Measurements from ENCODE around the gene PVALB. TPM values are rescaled to one million over a fixed set of nuclear protein-coding genes. Genes with fewer than 3 reads are reported as not detected.

PVALB gene
- total and polyA plus RNA-seq, 9 of the 15 experiments (the other 6 are each of a cell fraction or from before 2014, with no cell fraction given), result not detected

- TF ChIP-seq, protein P1, sequence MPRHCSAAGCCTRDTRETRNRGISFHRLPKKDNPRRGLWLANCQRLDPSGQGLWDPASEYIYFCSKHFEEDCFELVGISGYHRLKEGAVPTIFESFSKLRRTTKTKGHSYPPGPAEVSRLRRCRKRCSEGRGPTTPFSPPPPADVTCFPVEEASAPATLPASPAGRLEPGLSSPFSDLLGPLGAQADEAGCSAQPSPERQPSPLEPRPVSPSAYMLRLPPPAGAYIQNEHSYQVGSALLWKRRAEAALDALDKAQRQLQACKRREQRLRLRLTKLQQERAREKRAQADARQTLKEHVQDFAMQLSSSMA (CRISPR knock-in tag; IDR thresholded peaks at IDR 0.05), result no peak
- TF ChIP-seq BCOR (IDR thresholded peaks at IDR 0.05), result no peak
- 0 out of 2 replicates have a peak, but pooled peaks have one; percentile 27 for TF ChIP-seq ELF1 (tag; IDR thresholded peaks at IDR 0.05)
- no peak for TF ChIP-seq HSF4 (CRISPR knock-in tag; IDR thresholded peaks at IDR 0.05; ENCODE audit: borderline replicate concordance)
Measured at GRCh38 chr22:36860821-36861659, 44.2 kb upstream of the PVALB start, which contains the start of gene NCF4 (continued).

- Histone ChIP-seq H3K4me3 (no peak overlapping the region), H2AFZ (ENCODE audit: low read depth, low read length) (no peak overlapping the region), H3K27me3 (ENCODE audit: control insufficient read depth in 2 of 2, insufficient read depth in 2 of 2, low read length in 2 of 2) (peaks cover 0 to 6% of the 10 kb centered on the region in 2 experiments; a peak in 1 of 5 replicates), H3K9me1 (ENCODE audit: control insufficient read depth, insufficient read depth, low read length) (no peaks in the 10 kb centered on the region), H3K9ac (ENCODE audit: insufficient read depth in 1 of 2, low read depth in 2 of 2, low read length in 2 of 2) (no peak overlapping the region), H3K4me2 (ENCODE audit: insufficient read depth, low read length) (no peak overlapping the region), H3K27ac (ENCODE audit: extremely low read depth, low read depth, low read length) (no peak overlapping the region), H3K9me3 (replicated peaks; ENCODE audit: control insufficient read depth, insufficient read depth, low read depth, low read length) (no peaks in the 10 kb centered on the region), H3K79me2 (ENCODE audit: control insufficient read depth, insufficient read depth, low read length) (no peaks in the 10 kb centered on the region), H3K4me1 (replicated peaks in 1 of 2; ENCODE audit: control insufficient read depth in 2 of 2, insufficient read depth in 2 of 2, low read length in 2 of 2) (peaks cover 0 to 19% of the 10 kb centered on the region in 2 experiments; a peak in 3 of 5 replicates), H4K20me1 (replicated peaks; ENCODE audit: control insufficient read depth, insufficient read depth, low read length) (no peaks in the 10 kb centered on the region; the same call in 1 of the 2 replicates), H3K36me3 (ENCODE audit: control insufficient read depth, insufficient read depth, low read length) (no peaks in the 10 kb centered on the region)
- peak; percentile 39 for TF ChIP-seq RBM25 (IDR thresholded peaks at IDR 0.05; ENCODE audit: low read depth, low read length, severe bottlenecking)
- TF ChIP-seq, protein P2, sequence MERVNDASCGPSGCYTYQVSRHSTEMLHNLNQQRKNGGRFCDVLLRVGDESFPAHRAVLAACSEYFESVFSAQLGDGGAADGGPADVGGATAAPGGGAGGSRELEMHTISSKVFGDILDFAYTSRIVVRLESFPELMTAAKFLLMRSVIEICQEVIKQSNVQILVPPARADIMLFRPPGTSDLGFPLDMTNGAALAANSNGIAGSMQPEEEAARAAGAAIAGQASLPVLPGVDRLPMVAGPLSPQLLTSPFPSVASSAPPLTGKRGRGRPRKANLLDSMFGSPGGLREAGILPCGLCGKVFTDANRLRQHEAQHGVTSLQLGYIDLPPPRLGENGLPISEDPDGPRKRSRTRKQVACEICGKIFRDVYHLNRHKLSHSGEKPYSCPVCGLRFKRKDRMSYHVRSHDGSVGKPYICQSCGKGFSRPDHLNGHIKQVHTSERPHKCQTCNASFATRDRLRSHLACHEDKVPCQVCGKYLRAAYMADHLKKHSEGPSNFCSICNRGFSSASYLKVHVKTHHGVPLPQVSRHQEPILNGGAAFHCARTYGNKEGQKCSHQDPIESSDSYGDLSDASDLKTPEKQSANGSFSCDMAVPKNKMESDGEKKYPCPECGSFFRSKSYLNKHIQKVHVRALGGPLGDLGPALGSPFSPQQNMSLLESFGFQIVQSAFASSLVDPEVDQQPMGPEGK (CRISPR knock-in tag; IDR thresholded peaks at IDR 0.05; ENCODE audit: borderline replicate concordance), result no peak
- peak; percentile 92 for TF ChIP-seq ZFP36 (IDR thresholded peaks at IDR 0.05; ENCODE audit: low read depth, low read length, partially characterized antibody)
- CTCF ChIA-PET (ENCODE audit: low intra/inter-chr PET ratio), result no interaction called here
- POLR2A ChIA-PET, result interaction anchor here (0.6 to 1.0 kb wide), 2 partner anchors 38 to 41 kb away, joined by 3 to 6 read pairs; no protein-coding TSS in a partner anchor
- in situ Hi-C loops (cut with MboI), result loop anchor here (10.0 kb wide), 1 partner anchor 316 kb away; no protein-coding TSS in a partner anchor
- FAIRE-seq (no peak), DNase-seq (ENCODE audit: extremely low read depth in 1 of 4, low spot score in 3 of 4) (no peak), ATAC-seq (no peak)
- intact Hi-C loops (cut with micrococcal nuclease), result no loop called here
- WGBS (ENCODE audit: insufficient coverage, low coverage, missing lambda C conversion rate), result 67% methylated on average over 2 of the region's 2 CpGs
- no TSS peak for BruUV-seq (replicated peaks)
Measured at GRCh38 chr22:36860438-36860820, 43.6 kb upstream of the PVALB start.

All from K562 (cell line).